Dendritic cell treated with granulocyte-macrophage colony-stimulating factor and Interleukin-4, amounts not matched to agents 40 ng/mL and 50 ng/mL, for 4 days (primary cell): Measurements from ENCODE around the gene THBS1.

Source experiments
- H3K27ac Mint-ChIP-seq: one replicate; pipeline ENCODE4 v1.8.0; 2022; ENCODE audit warnings: mild to moderate bottlenecking, mixed read lengths
- H3K27me3 Mint-ChIP-seq: one replicate; pipeline ENCODE4 v1.8.0; 2022; ENCODE audit warnings: mild to moderate bottlenecking, mixed read lengths
- H3K36me3 Mint-ChIP-seq: one replicate; pipeline ENCODE4 v1.8.0; 2022; ENCODE audit warnings: low read depth, mixed read lengths
- H3K4me1 Mint-ChIP-seq: one replicate; pipeline ENCODE4 v1.8.0; 2022; ENCODE audit warnings: low read depth, mixed read lengths
- H3K4me3 Mint-ChIP-seq: one replicate; pipeline ENCODE4 v1.8.0; 2022; ENCODE audit warnings: mild to moderate bottlenecking, moderate library complexity, mixed read lengths
- H3K9me3 Mint-ChIP-seq: one replicate; pipeline ENCODE4 v1.8.0; 2022; ENCODE audit warnings: mixed read lengths
- intact Hi-C: fragments of 100-400 bp; cut with micrococcal nuclease; formaldehyde crosslinking; loops from one replicate; pipeline ENCODE4 v1.15.0; 2022

The THBS1 gene

DNA sequence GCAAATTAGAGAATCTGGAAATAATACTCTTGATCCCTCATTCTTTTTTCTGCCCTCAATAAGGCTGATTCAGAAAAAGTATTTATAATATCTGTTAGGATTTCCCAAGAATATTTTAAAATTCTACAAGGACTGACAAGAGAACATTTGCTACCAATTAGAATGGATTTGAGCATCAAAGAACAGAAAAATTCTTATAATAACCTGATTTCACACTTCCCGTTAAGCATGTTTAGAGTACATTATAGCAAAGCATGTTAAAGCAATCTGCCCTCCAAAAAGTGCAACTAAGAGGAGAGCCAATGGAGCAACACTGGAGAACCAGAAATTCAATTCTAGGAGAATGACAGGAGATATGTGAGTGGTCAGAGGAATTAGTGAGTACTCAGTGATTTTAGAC, 57.2 kb downstream of the THBS1 start:
- H3K4me3 Mint-ChIP-seq: no peak overlapping the region
- intact Hi-C loops: no loop called here
- no peaks in the 10 kb centered on the region for H3K9me3 Mint-ChIP-seq
- no peaks in the 10 kb centered on the region for H3K27me3 Mint-ChIP-seq
- H3K27ac Mint-ChIP-seq: no peak overlapping the region
- H3K4me1 Mint-ChIP-seq: no peaks in the 10 kb centered on the region
- H3K36me3 Mint-ChIP-seq: no peaks in the 10 kb centered on the region

GRCh38 chr15:39639037-39639436, 58.2 kb downstream of the THBS1 start:
- Mint-ChIP-seq H3K4me3 (no peak overlapping the region), H3K27me3 (no peaks in the 10 kb centered on the region), H3K9me3 (no peaks in the 10 kb centered on the region), H3K4me1 (no peaks in the 10 kb centered on the region), H3K27ac (no peak overlapping the region), H3K36me3 (no peaks in the 10 kb centered on the region)
- intact Hi-C loops: no loop called here

GRCh38 chr15:39640665-39641064, 59.8 kb downstream of the THBS1 start:
- no peak overlapping the region for H3K27ac Mint-ChIP-seq
- H3K36me3 Mint-ChIP-seq: no peaks in the 10 kb centered on the region
- no peak overlapping the region for H3K4me3 Mint-ChIP-seq
- intact Hi-C loops: no loop called here
- no peaks in the 10 kb centered on the region for H3K27me3 Mint-ChIP-seq
- no peaks in the 10 kb centered on the region for H3K9me3 Mint-ChIP-seq
- H3K4me1 Mint-ChIP-seq: no peaks in the 10 kb centered on the region

DNA sequence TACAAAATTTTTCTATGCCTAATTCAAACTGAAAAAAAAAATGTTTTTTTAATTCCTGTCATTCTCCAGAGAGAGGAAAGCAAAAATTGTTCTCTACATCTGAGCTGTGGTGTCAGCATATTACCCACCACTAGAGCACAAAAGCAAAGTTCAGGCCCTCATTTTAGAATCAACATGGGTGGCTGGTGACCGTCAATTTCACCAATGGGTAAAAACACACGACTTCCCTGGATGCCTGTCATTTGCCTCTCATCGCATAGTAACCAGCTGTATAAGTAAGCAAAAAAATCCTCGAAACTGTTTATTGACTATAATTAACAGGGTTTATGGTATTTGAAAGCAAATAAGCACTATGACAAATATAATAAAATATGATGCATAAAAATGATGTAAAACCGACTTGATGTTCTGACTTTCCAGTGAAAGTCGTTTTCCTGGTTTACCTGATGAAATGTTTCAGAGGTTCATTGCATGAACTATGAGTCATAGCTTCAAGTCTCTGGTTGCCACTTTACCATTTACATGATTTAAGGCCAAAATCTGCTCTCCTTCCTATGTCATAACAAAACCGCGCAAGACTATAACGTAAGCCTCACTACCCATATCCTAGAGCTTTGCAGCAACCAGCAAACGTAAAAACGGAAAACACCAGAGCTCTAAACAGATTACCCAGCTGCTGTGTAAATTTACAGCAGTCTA, 60.5 kb downstream of the THBS1 start:
- Mint-ChIP-seq H3K36me3 (no peaks in the 10 kb centered on the region), H3K27me3 (no peaks in the 10 kb centered on the region), H3K4me3 (no peak overlapping the region), H3K4me1 (no peaks in the 10 kb centered on the region), H3K9me3 (no peaks in the 10 kb centered on the region), H3K27ac (no peak overlapping the region)
- intact Hi-C loops: no loop called here

GRCh38 chr15:39642011-39642640, 61.2 kb downstream of the THBS1 start:
- no peaks in the 10 kb centered on the region for H3K9me3 Mint-ChIP-seq
- H3K36me3 Mint-ChIP-seq: no peaks in the 10 kb centered on the region
- no peaks in the 10 kb centered on the region for H3K4me1 Mint-ChIP-seq
- H3K4me3 Mint-ChIP-seq: no peak overlapping the region
- no peaks in the 10 kb centered on the region for H3K27me3 Mint-ChIP-seq
- intact Hi-C loops: no loop called here
- H3K27ac Mint-ChIP-seq: no peak overlapping the region

DNA sequence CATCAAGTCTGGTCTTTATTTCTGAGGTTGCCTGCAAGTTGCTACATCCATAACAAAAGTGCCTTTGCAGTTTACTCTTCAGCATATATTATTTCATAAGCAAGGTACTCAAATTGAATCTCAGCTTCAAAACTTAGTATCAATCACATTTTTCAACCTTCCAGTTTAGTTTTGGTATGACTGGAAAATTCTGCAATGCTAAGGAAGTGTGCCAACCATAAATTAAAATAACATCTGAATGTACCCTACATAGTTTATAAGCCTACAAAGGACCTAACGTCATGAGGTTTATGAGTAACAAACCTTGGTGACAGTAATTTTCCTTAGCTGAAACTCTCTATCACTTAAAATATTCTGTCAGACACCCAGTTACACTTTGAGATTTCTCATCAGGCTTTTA, 62.8 kb downstream of the THBS1 start:
- H3K27me3 Mint-ChIP-seq: no peaks in the 10 kb centered on the region
- H3K4me3 Mint-ChIP-seq: no peak overlapping the region
- no peaks in the 10 kb centered on the region for H3K36me3 Mint-ChIP-seq
- intact Hi-C loops: no loop called here
- no peak overlapping the region for H3K27ac Mint-ChIP-seq
- H3K4me1 Mint-ChIP-seq: no peaks in the 10 kb centered on the region
- H3K9me3 Mint-ChIP-seq: no peaks in the 10 kb centered on the region

GRCh38 chr15:39644136-39644535, 63.3 kb downstream of the THBS1 start:
- Mint-ChIP-seq H3K27me3 (no peaks in the 10 kb centered on the region), H3K9me3 (no peaks in the 10 kb centered on the region), H3K4me1 (no peaks in the 10 kb centered on the region), H3K36me3 (no peaks in the 10 kb centered on the region), H3K4me3 (no peak overlapping the region), H3K27ac (no peak overlapping the region)
- intact Hi-C loops: no loop called here

DNA sequence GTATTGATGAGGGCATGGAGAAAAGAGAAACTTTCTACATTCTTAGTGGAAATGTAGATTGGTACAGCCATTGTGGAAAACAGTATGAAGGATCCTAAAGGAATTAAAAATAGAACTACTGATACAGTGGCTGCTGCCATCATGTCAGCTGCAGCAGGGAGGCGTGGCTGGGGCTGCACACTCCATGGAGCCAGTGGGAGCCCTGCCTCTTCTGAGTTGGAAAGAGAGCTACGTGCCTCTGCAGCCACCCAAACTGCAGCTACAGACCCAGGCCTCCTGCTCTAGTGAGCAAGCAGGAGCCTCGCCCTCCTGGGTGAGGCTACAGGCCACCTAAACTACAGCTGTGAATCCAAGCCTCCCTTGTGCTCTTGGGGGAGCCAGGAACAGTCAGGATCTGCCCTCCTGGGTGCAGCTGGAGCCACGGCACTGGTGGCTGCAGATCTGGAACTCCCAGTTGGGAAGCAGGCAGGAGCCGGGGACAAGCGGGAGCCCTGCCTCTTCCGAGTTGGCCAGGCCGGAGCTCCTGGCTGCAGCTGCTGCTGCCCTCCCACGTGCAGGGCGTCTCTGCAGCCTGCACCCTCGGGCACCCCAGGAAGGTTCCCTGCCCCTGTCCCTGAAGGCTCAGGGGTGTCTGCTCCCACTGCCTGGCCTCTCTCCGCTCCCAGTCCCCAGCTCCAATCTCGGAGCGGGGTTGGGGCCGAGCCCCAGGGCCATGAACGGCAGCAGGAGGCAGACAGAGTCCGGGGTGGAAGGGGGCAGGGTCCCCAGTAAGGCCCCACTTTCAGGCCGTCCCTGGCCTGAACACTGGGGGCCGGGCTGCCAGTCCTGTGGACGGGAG, 64.5 kb downstream of the THBS1 start:
- intact Hi-C loops: no loop called here

GRCh38 chr15:39645976-39646257, 65.0 kb downstream of the THBS1 start:
- no peak overlapping the region for H3K27ac Mint-ChIP-seq

More for the DNA sequence above, 64.5 kb downstream of the THBS1 start:
- H3K9me3 Mint-ChIP-seq: no peaks in the 10 kb centered on the region
- H3K27me3 Mint-ChIP-seq: no peaks in the 10 kb centered on the region
- H3K4me1 Mint-ChIP-seq: no peaks in the 10 kb centered on the region
- no peak overlapping the region for H3K4me3 Mint-ChIP-seq
- H3K36me3 Mint-ChIP-seq: no peaks in the 10 kb centered on the region
- no peak overlapping the region for H3K27ac Mint-ChIP-seq

GRCh38 chr15:39646425-39646824, 65.5 kb downstream of the THBS1 start:
- no peaks in the 10 kb centered on the region for H3K27me3 Mint-ChIP-seq
- no peaks in the 10 kb centered on the region for H3K36me3 Mint-ChIP-seq
- no peaks in the 10 kb centered on the region for H3K4me1 Mint-ChIP-seq
- H3K4me3 Mint-ChIP-seq: no peak overlapping the region
- no peaks in the 10 kb centered on the region for H3K9me3 Mint-ChIP-seq
- intact Hi-C loops: no loop called here
- H3K27ac Mint-ChIP-seq: no peak overlapping the region

More at GRCh38 chr15:39645976-39646257, 65.0 kb downstream of the THBS1 start:
- H3K4me3 Mint-ChIP-seq: no peak overlapping the region
- H3K36me3 Mint-ChIP-seq: no peaks in the 10 kb centered on the region
- no peaks in the 10 kb centered on the region for H3K27me3 Mint-ChIP-seq
- intact Hi-C loops: no loop called here
- no peaks in the 10 kb centered on the region for H3K9me3 Mint-ChIP-seq
- H3K4me1 Mint-ChIP-seq: no peaks in the 10 kb centered on the region
